Measurements from ENCODE around the gene MAP1LC3A.
A peak's percentile ranks its signal among the peaks of the same experiment; 100 is the strongest.

The MAP1LC3A gene

DNA sequence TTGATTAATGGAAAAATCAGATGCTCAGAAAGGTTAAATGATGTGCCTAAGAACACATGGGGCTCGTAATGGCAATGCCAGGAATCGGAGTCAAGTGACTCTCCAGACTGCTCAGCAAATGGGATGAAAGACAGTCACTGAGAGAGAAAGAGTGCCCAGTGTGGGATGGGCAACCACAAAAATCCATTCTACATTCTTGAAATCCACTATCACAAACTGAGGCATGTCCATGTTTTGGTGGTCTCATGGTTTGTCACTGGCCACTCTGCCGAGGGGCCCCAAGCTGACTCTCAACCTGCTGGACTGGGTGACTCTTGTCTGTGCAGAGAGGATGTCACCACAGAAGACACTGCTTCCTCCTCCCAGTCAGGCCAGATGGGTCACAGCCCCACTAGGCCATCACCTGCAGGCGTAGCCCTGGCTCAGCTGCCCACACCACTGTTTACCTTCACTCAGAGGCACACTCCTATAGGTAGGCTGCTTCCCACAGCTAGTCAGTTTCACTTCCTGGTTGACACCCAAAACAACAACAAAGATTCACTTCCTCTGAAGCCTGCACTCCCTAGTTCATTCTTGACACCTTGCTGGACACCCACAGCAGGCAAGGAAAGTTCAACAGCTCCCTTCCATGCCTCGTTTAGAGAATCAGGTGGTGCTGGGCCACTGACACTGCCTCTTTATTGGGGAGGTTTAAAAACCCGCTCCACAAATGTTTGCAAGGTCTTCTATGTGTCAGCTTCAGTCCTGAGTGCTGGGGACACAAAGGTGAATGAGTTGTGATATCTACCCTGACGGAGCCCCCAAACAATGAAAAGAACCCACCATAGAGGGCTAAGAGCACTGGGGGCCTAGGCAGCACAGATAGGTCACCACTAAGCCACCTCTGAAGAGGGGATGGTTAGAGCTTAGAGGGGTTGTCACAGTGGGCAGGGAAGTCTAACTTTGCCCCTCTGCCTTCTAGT is 21.7 kb downstream of the MAP1LC3A start:
- Histone ChIP-seq H3K36me3 (replicated peaks; ENCODE audit: insufficient read depth, low read length) (0 out of 2 replicates have a peak, but pooled peaks cover 4% of the 10 kb centered on the region), H3K4me3 (ENCODE audit: low read length) (no peak overlapping the region), H3K9me2 (replicated peaks; ENCODE audit: insufficient read depth, low read length) (no peaks in the 10 kb centered on the region), H3K27ac (ENCODE audit: low read length) (peak overlapping the region; percentile 31; the same call in 1 of the 2 replicates), H3F3A (ENCODE audit: insufficient read depth, low read length) (no peaks in the 10 kb centered on the region), H2AFZ (ENCODE audit: low read length) (no peak overlapping the region), H3K4me2 (ENCODE audit: low read depth, low read length) (no peak overlapping the region), H3K79me2 (ENCODE audit: low read length) (no peaks in the 10 kb centered on the region), H3K9ac (ENCODE audit: low read length) (no peak overlapping the region), H3K27me3 (replicated peaks; ENCODE audit: insufficient read depth, low read length) (no peaks in the 10 kb centered on the region), H4K20me1 (ENCODE audit: insufficient read depth, low read length) (no peaks in the 10 kb centered on the region), H3K9me3 (replicated peaks; ENCODE audit: insufficient read depth, low read length) (no peaks in the 10 kb centered on the region), H3K4me1 (ENCODE audit: low read length) (peaks cover 14% of the 10 kb centered on the region)
- DNase-seq, result peak; percentile 78
- no peak for TF ChIP-seq EZH2phosphoT487 (IDR thresholded peaks at IDR 0.05; ENCODE audit: low read length)
- TF ChIP-seq EZH2 (optimal IDR thresholded peaks at IDR 0.05; ENCODE audit: low read depth, low read length), result no peak
- TF ChIP-seq, protein P1, sequence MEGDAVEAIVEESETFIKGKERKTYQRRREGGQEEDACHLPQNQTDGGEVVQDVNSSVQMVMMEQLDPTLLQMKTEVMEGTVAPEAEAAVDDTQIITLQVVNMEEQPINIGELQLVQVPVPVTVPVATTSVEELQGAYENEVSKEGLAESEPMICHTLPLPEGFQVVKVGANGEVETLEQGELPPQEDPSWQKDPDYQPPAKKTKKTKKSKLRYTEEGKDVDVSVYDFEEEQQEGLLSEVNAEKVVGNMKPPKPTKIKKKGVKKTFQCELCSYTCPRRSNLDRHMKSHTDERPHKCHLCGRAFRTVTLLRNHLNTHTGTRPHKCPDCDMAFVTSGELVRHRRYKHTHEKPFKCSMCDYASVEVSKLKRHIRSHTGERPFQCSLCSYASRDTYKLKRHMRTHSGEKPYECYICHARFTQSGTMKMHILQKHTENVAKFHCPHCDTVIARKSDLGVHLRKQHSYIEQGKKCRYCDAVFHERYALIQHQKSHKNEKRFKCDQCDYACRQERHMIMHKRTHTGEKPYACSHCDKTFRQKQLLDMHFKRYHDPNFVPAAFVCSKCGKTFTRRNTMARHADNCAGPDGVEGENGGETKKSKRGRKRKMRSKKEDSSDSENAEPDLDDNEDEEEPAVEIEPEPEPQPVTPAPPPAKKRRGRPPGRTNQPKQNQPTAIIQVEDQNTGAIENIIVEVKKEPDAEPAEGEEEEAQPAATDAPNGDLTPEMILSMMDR (IDR thresholded peaks at IDR 0.05; ENCODE audit: low read length), result no peak

DNA sequence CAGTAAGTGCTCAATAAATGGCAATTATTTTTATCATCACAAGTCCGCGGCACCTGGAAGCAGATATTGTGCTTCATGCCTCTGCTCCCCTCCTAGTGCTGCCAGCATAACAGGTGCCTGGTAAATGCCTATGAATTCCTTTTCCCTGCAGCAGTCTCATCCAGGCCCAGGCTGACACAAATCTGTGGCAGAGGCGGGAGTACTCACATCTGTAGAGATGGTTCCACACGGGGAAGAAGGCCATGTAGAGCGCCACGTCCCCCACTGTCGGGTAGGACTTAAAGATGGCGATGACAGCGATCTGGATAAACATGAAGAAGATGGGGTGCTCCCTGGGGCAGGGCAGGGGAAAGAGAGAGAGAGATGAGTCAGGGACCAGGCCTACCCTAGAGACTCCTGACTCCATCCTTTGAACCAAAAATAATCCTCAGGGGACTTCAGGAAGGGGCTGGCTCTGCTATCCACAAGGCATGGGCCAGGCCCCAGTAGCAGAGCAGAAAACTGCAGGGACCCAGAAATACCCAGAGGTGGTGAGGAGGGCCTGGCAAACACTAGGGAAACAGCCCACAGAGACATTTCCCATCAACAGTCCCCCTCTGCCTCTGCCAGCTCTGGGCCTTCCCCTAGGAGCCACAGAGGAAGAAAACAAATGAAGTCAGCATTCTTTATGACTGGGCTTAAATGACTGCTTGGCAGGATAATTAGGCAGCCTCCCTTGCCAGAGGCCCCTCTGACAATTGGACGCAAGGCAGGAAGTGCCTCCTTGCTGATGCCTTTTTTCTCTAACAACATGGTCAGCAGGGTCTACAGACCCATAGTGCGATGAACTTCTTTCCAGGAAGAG is 23.0 kb downstream of the MAP1LC3A start:
- Histone ChIP-seq H3K9ac (ENCODE audit: low read length) (no peak overlapping the region), H3K4me2 (ENCODE audit: low read depth, low read length) (no peak overlapping the region), H3K4me1 (ENCODE audit: low read length) (peaks cover 14% of the 10 kb centered on the region), H4K20me1 (ENCODE audit: insufficient read depth, low read length) (no peaks in the 10 kb centered on the region), H3K36me3 (replicated peaks; ENCODE audit: insufficient read depth, low read length) (0 out of 2 replicates have a peak, but pooled peaks cover 4% of the 10 kb centered on the region), H3K9me3 (replicated peaks; ENCODE audit: insufficient read depth, low read length) (no peaks in the 10 kb centered on the region), H3K9me2 (replicated peaks; ENCODE audit: insufficient read depth, low read length) (no peaks in the 10 kb centered on the region), H3F3A (ENCODE audit: insufficient read depth, low read length) (no peaks in the 10 kb centered on the region), H2AFZ (ENCODE audit: low read length) (no peak overlapping the region), H3K4me3 (ENCODE audit: low read length) (no peak overlapping the region), H3K27ac (ENCODE audit: low read length) (no peak overlapping the region), H3K79me2 (ENCODE audit: low read length) (no peaks in the 10 kb centered on the region), H3K27me3 (replicated peaks; ENCODE audit: insufficient read depth, low read length) (no peaks in the 10 kb centered on the region)
- TF ChIP-seq EZH2phosphoT487 (IDR thresholded peaks at IDR 0.05; ENCODE audit: low read length) (no peak), EZH2 (optimal IDR thresholded peaks at IDR 0.05; ENCODE audit: low read depth, low read length) (no peak)
- TF ChIP-seq, protein P1 (IDR thresholded peaks at IDR 0.05; ENCODE audit: low read length), result no peak
- no peak for DNase-seq

DNA sequence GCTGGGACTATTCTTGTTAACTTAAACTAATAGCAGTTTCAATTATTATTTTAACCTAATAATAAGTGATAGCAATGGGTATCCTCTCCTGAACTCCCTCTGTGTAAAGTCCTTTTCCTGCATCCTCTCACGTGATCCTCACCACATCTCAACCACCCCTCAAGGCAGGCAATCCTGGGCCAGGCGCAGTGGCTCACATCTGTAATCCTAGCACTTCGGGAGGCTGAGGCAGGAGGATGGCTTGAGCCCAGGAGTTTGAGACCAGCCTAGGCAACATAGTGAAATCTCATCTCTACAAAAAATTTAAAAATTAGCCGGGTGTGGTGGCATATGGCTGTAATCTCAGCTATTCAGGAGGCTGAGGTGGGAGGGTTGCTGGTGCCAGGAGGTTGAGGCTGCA is 23.7 kb downstream of the MAP1LC3A start:
- Histone ChIP-seq H3K9ac (ENCODE audit: low read length) (no peak overlapping the region), H3K4me1 (ENCODE audit: low read length) (peaks cover 14% of the 10 kb centered on the region), H3K9me2 (replicated peaks; ENCODE audit: insufficient read depth, low read length) (no peaks in the 10 kb centered on the region), H3K27ac (ENCODE audit: low read length) (no peak overlapping the region), H3K27me3 (replicated peaks; ENCODE audit: insufficient read depth, low read length) (no peaks in the 10 kb centered on the region), H3K79me2 (ENCODE audit: low read length) (no peaks in the 10 kb centered on the region), H3F3A (ENCODE audit: insufficient read depth, low read length) (no peaks in the 10 kb centered on the region), H3K4me3 (ENCODE audit: low read length) (no peak overlapping the region), H3K4me2 (ENCODE audit: low read depth, low read length) (no peak overlapping the region), H2AFZ (ENCODE audit: low read length) (no peak overlapping the region), H3K9me3 (replicated peaks; ENCODE audit: insufficient read depth, low read length) (no peaks in the 10 kb centered on the region), H4K20me1 (ENCODE audit: insufficient read depth, low read length) (no peaks in the 10 kb centered on the region), H3K36me3 (replicated peaks; ENCODE audit: insufficient read depth, low read length) (0 out of 2 replicates have a peak, but pooled peaks cover 4% of the 10 kb centered on the region)
- DNase-seq, result no peak
- TF ChIP-seq, protein P1 (IDR thresholded peaks at IDR 0.05; ENCODE audit: low read length), result no peak
- TF ChIP-seq EZH2 (optimal IDR thresholded peaks at IDR 0.05; ENCODE audit: low read depth, low read length), result no peak
- no peak for TF ChIP-seq EZH2phosphoT487 (IDR thresholded peaks at IDR 0.05; ENCODE audit: low read length)
